Kidney epithelial cell (primary cell): ENCODE results near the gene SEZ6L. TPM values are rescaled to one million over a fixed set of nuclear protein-coding genes. Genes with fewer than 3 reads are reported as not detected.

Experiments
- DNase-seq: peaks from one replicate; pipeline ENCODE4 v3.0.0-alpha.2; 2010; ENCODE audit warnings: low read depth
- H3K27me3 ChIP-seq: 2 replicates; pipeline ENCODE4 v1.6.0; 2011; ENCODE audit warnings: low read length; ENCODE audit not compliant: control insufficient read depth, insufficient read depth
- H3K36me3 ChIP-seq: 2 replicates; pipeline ENCODE4 v1.5.1; 2011; ENCODE audit warnings: low read length; ENCODE audit not compliant: control insufficient read depth, insufficient read depth
- H3K4me3 ChIP-seq: 2 replicates; pipeline ENCODE4 v1.5.1; 2011; ENCODE audit warnings: low read depth, mild to moderate bottlenecking, control low read depth, low read length
- CTCF ChIP-seq: IDR thresholded peaks from 2 replicates; pipeline ENCODE4 v1.5.1; 2011; ENCODE audit warnings: mild to moderate bottlenecking, moderate library complexity, low read length, control low read depth, inconsistent platforms; ENCODE audit not compliant: insufficient read depth, poor library complexity, severe bottlenecking
- total RNA-seq: library from RNA; depleted of rRNA; stranded (reverse); fragments of >200 nt; gene quantifications from 2 replicates; pipeline ENCODE4 v1.2.3, GENCODE V29; 2015

Gene SEZ6L
- total RNA-seq, 1 donor from 2014 or later, result not detected

GRCh38 chr22:26328221-26328620, 159.0 kb downstream of the SEZ6L start:
- TF ChIP-seq CTCF, result no peak
- H3K4me3 ChIP-seq, result no peak overlapping the region
- H3K36me3 ChIP-seq, result no peaks in the 10 kb centered on the region
- no peak for DNase-seq
- peaks cover 9% of the 10 kb centered on the region for H3K27me3 ChIP-seq

GRCh38 chr22:26330971-26331625, 161.8 kb downstream of the SEZ6L start:
- H3K4me3 ChIP-seq, result no peak overlapping the region
- H3K36me3 ChIP-seq, result no peaks in the 10 kb centered on the region
- no peak for DNase-seq
- peak; percentile 86 for TF ChIP-seq CTCF
- peaks cover 7% of the 10 kb centered on the region for H3K27me3 ChIP-seq

GRCh38 chr22:26333088-26333800, 164.0 kb downstream of the SEZ6L start:
- DNase-seq, result no peak
- peaks cover 2% of the 10 kb centered on the region for H3K27me3 ChIP-seq
- H3K36me3 ChIP-seq, result no peaks in the 10 kb centered on the region
- H3K4me3 ChIP-seq, result no peak overlapping the region
- no peak for TF ChIP-seq CTCF

GRCh38 chr22:26334232-26334631, 165.0 kb downstream of the SEZ6L start:
- TF ChIP-seq CTCF, result no peak
- H3K27me3 ChIP-seq, result peaks cover 2% of the 10 kb centered on the region
- H3K36me3 ChIP-seq, result no peaks in the 10 kb centered on the region
- H3K4me3 ChIP-seq, result no peak overlapping the region
- DNase-seq, result no peak

GRCh38 chr22:26336773-26337172, 167.5 kb downstream of the SEZ6L start:
- DNase-seq, result no peak
- Histone ChIP-seq H3K36me3 (no peaks in the 10 kb centered on the region), H3K4me3 (no peak overlapping the region), H3K27me3 (peaks cover 2% of the 10 kb centered on the region)
- TF ChIP-seq CTCF, result no peak

GRCh38 chr22:26339755-26340154, 170.5 kb downstream of the SEZ6L start:
- Histone ChIP-seq H3K36me3 (no peaks in the 10 kb centered on the region), H3K27me3 (no peaks in the 10 kb centered on the region), H3K4me3 (no peak overlapping the region)
- no peak for TF ChIP-seq CTCF
- no peak for DNase-seq
